HS-27A (cell line): ENCODE data around the gene OBSCN.
"Not testable (repeated sequence)": the region's sequence is repeated elsewhere in the genome, so short reads cannot be mapped to it uniquely, and the experiment has no call there.

Experiments used
- DNase-seq: peaks from one replicate; pipeline ENCODE4 v3.0.0-alpha.2; 2012; ENCODE audit warnings: low read depth, missing footprints

The OBSCN gene

GRCh38 chr1:228228601-228229074 lies 20.8 kb downstream of the OBSCN start:
- no peak for DNase-seq

GRCh38 chr1:228231189-228231588 lies 23.3 kb downstream of the OBSCN start:
- DNase-seq: no peak

- no peak for DNase-seq
Measured at GRCh38 chr1:228233136-228233535, 25.3 kb downstream of the OBSCN start.

GRCh38 chr1:228234921-228235320 lies 27.1 kb downstream of the OBSCN start:
- no peak for DNase-seq

- DNase-seq: no peak
Measured at GRCh38 chr1:228236744-228237143, 28.9 kb downstream of the OBSCN start.

GRCh38 chr1:228238007-228238406 lies 30.2 kb downstream of the OBSCN start:
- no peak for DNase-seq

- DNase-seq: no peak
Measured at GRCh38 chr1:228238461-228238860, 30.6 kb downstream of the OBSCN start.

- DNase-seq: no peak
Measured at GRCh38 chr1:228240411-228241240, 32.8 kb downstream of the OBSCN start.

GRCh38 chr1:228241259-228241658 lies 33.4 kb downstream of the OBSCN start:
- DNase-seq: no peak

- DNase-seq: no peak
Measured at GRCh38 chr1:228242409-228242808, 34.6 kb downstream of the OBSCN start.

- DNase-seq: no peak
Measured at GRCh38 chr1:228243093-228243492, 35.2 kb downstream of the OBSCN start.

- not testable (repeated sequence) for DNase-seq
Measured at GRCh38 chr1:228243989-228244388, 36.1 kb downstream of the OBSCN start.

GRCh38 chr1:228245111-228245510 lies 37.3 kb downstream of the OBSCN start:
- no peak for DNase-seq

GRCh38 chr1:228246216-228246900 lies 38.5 kb downstream of the OBSCN start:
- DNase-seq: no peak

- no peak for DNase-seq
Measured at GRCh38 chr1:228249513-228250305, 41.9 kb downstream of the OBSCN start.

- DNase-seq: not testable (repeated sequence)
Measured at GRCh38 chr1:228252476-228252875, 44.6 kb downstream of the OBSCN start.

- DNase-seq: no peak
Measured at GRCh38 chr1:228256626-228257375, 49.0 kb downstream of the OBSCN start.

- DNase-seq: no peak
Measured at GRCh38 chr1:228258486-228258885, 50.6 kb downstream of the OBSCN start.

- DNase-seq: no peak
Measured at GRCh38 chr1:228259368-228259894, 51.6 kb downstream of the OBSCN start.

GRCh38 chr1:228259951-228260350 lies 52.1 kb downstream of the OBSCN start:
- DNase-seq: no peak

- no peak for DNase-seq
Measured at GRCh38 chr1:228261706-228262105, 53.9 kb downstream of the OBSCN start.
